ENCODE data around the gene STXBP5L.

GRCh38 chr3:121252676-121253075 is 344.7 kb downstream of the STXBP5L start:
- TF ChIP-seq ELF1 (IDR thresholded peaks at IDR 0.05) = no peak
- TF ChIP-seq CTCF (IDR thresholded peaks at IDR 0.05) = no peak
- no peak for TF ChIP-seq EP300 (IDR thresholded peaks at IDR 0.05; ENCODE audit: borderline replicate concordance in 1 of 2, low read depth in 1 of 2, low read length in 1 of 2)
- no peak for TF ChIP-seq FOXM1 (IDR thresholded peaks at IDR 0.05; ENCODE audit: low read depth)
- no peak for TF ChIP-seq MAX (IDR thresholded peaks at IDR 0.05; ENCODE audit: low read depth)
- TF ChIP-seq POLR2AphosphoS5 (IDR thresholded peaks at IDR 0.05; ENCODE audit: low read depth, low read length) = no peak
- TF ChIP-seq SMC3 (IDR thresholded peaks at IDR 0.05; ENCODE audit: low read depth, low read length) = no peak
- no peak for TF ChIP-seq SIN3A (IDR thresholded peaks at IDR 0.05; ENCODE audit: borderline replicate concordance, low read depth, low read length)
- TF ChIP-seq MXI1 (IDR thresholded peaks at IDR 0.05; ENCODE audit: low read depth, low read length) = no peak
- TF ChIP-seq EZH2phosphoT487 (IDR thresholded peaks at IDR 0.05; ENCODE audit: borderline replicate concordance, low read depth) = no peak
